ENCODE results near the gene C1QA.

The C1QA gene

DNA sequence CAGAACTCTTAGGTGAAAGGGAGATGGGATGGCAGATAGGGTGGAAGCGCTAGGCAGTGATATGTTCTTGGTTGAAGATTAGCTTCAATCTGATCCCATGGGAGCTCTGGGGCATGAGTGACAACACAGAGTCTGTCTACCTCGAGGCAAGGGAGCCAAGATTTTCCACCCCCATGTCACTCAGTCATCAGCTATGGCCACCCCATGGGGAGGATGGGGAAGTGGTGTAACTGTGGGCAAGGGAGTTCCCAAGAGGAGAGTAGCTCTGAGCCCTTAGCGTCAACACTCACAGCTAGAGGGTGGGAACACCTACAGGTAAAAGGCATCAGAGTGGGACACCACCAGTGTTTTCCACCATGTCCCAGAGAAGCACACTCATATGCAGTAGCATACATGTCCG is 30.3 kb upstream of the C1QA start:
- no peak for ATAC-seq
- TF ChIP-seq ISL1 (CRISPR knock-in tag; IDR thresholded peaks at IDR 0.05), result no peak
- no peak for TF ChIP-seq CSDC2 (CRISPR knock-in tag; IDR thresholded peaks at IDR 0.05)
- TF ChIP-seq, protein P1, sequence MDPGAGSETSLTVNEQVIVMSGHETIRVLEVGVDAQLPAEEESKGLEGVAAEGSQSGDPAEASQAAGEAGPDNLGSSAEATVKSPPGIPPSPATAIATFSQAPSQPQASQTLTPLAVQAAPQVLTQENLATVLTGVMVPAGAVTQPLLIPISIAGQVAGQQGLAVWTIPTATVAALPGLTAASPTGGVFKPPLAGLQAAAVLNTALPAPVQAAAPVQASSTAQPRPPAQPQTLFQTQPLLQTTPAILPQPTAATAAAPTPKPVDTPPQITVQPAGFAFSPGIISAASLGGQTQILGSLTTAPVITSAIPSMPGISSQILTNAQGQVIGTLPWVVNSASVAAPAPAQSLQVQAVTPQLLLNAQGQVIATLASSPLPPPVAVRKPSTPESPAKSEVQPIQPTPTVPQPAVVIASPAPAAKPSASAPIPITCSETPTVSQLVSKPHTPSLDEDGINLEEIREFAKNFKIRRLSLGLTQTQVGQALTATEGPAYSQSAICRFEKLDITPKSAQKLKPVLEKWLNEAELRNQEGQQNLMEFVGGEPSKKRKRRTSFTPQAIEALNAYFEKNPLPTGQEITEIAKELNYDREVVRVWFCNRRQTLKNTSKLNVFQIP (CRISPR knock-in tag; IDR thresholded peaks at IDR 0.05; ENCODE audit: borderline replicate concordance, low read depth), result no peak
- TF ChIP-seq, protein P2, sequence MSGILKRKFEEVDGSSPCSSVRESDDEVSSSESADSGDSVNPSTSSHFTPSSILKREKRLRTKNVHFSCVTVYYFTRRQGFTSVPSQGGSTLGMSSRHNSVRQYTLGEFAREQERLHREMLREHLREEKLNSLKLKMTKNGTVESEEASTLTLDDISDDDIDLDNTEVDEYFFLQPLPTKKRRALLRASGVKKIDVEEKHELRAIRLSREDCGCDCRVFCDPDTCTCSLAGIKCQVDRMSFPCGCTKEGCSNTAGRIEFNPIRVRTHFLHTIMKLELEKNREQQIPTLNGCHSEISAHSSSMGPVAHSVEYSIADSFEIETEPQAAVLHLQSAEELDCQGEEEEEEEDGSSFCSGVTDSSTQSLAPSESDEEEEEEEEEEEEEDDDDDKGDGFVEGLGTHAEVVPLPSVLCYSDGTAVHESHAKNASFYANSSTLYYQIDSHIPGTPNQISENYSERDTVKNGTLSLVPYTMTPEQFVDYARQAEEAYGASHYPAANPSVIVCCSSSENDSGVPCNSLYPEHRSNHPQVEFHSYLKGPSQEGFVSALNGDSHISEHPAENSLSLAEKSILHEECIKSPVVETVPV (CRISPR knock-in tag; IDR thresholded peaks at IDR 0.05), result no peak
- TF ChIP-seq, protein P3, sequence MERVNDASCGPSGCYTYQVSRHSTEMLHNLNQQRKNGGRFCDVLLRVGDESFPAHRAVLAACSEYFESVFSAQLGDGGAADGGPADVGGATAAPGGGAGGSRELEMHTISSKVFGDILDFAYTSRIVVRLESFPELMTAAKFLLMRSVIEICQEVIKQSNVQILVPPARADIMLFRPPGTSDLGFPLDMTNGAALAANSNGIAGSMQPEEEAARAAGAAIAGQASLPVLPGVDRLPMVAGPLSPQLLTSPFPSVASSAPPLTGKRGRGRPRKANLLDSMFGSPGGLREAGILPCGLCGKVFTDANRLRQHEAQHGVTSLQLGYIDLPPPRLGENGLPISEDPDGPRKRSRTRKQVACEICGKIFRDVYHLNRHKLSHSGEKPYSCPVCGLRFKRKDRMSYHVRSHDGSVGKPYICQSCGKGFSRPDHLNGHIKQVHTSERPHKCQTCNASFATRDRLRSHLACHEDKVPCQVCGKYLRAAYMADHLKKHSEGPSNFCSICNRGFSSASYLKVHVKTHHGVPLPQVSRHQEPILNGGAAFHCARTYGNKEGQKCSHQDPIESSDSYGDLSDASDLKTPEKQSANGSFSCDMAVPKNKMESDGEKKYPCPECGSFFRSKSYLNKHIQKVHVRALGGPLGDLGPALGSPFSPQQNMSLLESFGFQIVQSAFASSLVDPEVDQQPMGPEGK (CRISPR knock-in tag; IDR thresholded peaks at IDR 0.05; ENCODE audit: borderline replicate concordance), result no peak
- no peak for TF ChIP-seq SNAI2 (CRISPR knock-in tag; IDR thresholded peaks at IDR 0.05)
- TF ChIP-seq GLIS3 (CRISPR knock-in tag; IDR thresholded peaks at IDR 0.05), result no peak
- TF ChIP-seq RARB (CRISPR knock-in tag; IDR thresholded peaks at IDR 0.05), result no peak
- no peak for TF ChIP-seq ZFP3 (CRISPR knock-in tag; IDR thresholded peaks at IDR 0.05)
- no peak for TF ChIP-seq BACH2 (CRISPR knock-in tag; IDR thresholded peaks at IDR 0.05; ENCODE audit: borderline replicate concordance)
- TF ChIP-seq ZC3H10 (CRISPR knock-in tag; IDR thresholded peaks at IDR 0.05), result no peak
- TF ChIP-seq ZNF8 (CRISPR knock-in tag; IDR thresholded peaks at IDR 0.05), result no peak
- TF ChIP-seq PPARA (CRISPR knock-in tag; IDR thresholded peaks at IDR 0.05; ENCODE audit: borderline replicate concordance), result no peak
- TF ChIP-seq ZNF565 (CRISPR knock-in tag; conservative IDR thresholded peaks at IDR 0.05; ENCODE audit: low read depth), result no peak
- no peak for TF ChIP-seq ARNTL (CRISPR knock-in tag; IDR thresholded peaks at IDR 0.05; ENCODE audit: borderline replicate concordance, low read depth)
- TF ChIP-seq ZFP30 (CRISPR knock-in tag; IDR thresholded peaks at IDR 0.05), result no peak
- TF ChIP-seq, protein P4, sequence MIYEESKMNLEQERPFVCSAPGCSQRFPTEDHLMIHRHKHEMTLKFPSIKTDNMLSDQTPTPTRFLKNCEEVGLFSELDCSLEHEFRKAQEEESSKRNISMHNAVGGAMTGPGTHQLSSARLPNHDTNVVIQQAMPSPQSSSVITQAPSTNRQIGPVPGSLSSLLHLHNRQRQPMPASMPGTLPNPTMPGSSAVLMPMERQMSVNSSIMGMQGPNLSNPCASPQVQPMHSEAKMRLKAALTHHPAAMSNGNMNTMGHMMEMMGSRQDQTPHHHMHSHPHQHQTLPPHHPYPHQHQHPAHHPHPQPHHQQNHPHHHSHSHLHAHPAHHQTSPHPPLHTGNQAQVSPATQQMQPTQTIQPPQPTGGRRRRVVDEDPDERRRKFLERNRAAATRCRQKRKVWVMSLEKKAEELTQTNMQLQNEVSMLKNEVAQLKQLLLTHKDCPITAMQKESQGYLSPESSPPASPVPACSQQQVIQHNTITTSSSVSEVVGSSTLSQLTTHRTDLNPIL (CRISPR knock-in tag; IDR thresholded peaks at IDR 0.05; ENCODE audit: low read depth), result no peak
- TF ChIP-seq TOX (CRISPR knock-in tag; IDR thresholded peaks at IDR 0.05; ENCODE audit: borderline replicate concordance), result no peak
- no peak for TF ChIP-seq ESRRG (CRISPR knock-in tag; IDR thresholded peaks at IDR 0.05)

DNA sequence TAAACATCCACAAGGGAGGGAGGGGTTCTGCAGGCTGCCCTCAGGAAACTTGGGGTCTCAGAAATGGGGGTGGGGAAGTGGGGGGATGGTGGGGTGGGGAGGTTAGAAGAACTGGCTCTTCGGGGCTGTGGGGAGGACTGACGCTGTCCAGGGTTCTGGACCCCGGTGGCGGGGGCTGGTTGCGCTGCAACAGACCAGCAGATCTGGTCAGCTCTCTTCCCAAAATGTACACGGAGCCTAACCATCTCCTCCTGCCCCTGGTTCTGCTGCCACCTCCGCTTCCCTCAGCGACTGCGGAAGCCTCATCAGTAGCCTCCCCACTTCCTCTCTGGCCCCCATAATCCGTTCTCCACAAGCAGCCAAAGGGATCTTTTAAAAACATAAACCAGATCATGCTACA is 29.3 kb upstream of the C1QA start:
- TF ChIP-seq, protein P1 (CRISPR knock-in tag; IDR thresholded peaks at IDR 0.05; ENCODE audit: borderline replicate concordance, low read depth), result no peak
- TF ChIP-seq ZFP3 (CRISPR knock-in tag; IDR thresholded peaks at IDR 0.05) (no peak), TCF4 (CRISPR knock-in tag; IDR thresholded peaks at IDR 0.05; ENCODE audit: borderline replicate concordance) (no peak), ZNF8 (CRISPR knock-in tag; IDR thresholded peaks at IDR 0.05) (no peak), ZNF565 (CRISPR knock-in tag; conservative IDR thresholded peaks at IDR 0.05; ENCODE audit: low read depth) (no peak), ESRRG (CRISPR knock-in tag; IDR thresholded peaks at IDR 0.05) (no peak), CSDC2 (CRISPR knock-in tag; IDR thresholded peaks at IDR 0.05) (no peak), PPARA (CRISPR knock-in tag; IDR thresholded peaks at IDR 0.05; ENCODE audit: borderline replicate concordance) (no peak), SNAI2 (CRISPR knock-in tag; IDR thresholded peaks at IDR 0.05) (no peak), GLIS3 (CRISPR knock-in tag; IDR thresholded peaks at IDR 0.05) (no peak), BACH2 (CRISPR knock-in tag; IDR thresholded peaks at IDR 0.05; ENCODE audit: borderline replicate concordance) (no peak)
- TF ChIP-seq, protein P5, sequence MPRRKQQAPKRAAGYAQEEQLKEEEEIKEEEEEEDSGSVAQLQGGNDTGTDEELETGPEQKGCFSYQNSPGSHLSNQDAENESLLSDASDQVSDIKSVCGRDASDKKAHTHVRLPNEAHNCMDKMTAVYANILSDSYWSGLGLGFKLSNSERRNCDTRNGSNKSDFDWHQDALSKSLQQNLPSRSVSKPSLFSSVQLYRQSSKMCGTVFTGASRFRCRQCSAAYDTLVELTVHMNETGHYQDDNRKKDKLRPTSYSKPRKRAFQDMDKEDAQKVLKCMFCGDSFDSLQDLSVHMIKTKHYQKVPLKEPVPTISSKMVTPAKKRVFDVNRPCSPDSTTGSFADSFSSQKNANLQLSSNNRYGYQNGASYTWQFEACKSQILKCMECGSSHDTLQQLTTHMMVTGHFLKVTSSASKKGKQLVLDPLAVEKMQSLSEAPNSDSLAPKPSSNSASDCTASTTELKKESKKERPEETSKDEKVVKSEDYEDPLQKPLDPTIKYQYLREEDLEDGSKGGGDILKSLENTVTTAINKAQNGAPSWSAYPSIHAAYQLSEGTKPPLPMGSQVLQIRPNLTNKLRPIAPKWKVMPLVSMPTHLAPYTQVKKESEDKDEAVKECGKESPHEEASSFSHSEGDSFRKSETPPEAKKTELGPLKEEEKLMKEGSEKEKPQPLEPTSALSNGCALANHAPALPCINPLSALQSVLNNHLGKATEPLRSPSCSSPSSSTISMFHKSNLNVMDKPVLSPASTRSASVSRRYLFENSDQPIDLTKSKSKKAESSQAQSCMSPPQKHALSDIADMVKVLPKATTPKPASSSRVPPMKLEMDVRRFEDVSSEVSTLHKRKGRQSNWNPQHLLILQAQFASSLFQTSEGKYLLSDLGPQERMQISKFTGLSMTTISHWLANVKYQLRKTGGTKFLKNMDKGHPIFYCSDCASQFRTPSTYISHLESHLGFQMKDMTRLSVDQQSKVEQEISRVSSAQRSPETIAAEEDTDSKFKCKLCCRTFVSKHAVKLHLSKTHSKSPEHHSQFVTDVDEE (CRISPR knock-in tag; IDR thresholded peaks at IDR 0.05), result no peak
- TF ChIP-seq, protein P3 (CRISPR knock-in tag; IDR thresholded peaks at IDR 0.05; ENCODE audit: borderline replicate concordance), result no peak
- TF ChIP-seq, protein P4 (CRISPR knock-in tag; IDR thresholded peaks at IDR 0.05; ENCODE audit: low read depth), result no peak
- no peak for ATAC-seq
